ENCODE measurements around the gene BUB1. TPM values are rescaled to one million over a fixed set of nuclear protein-coding genes. Genes with fewer than 3 reads are reported as not detected.

Gene BUB1
- total and polyA plus RNA-seq, 7 experiments from 2014 or later: 1.1 to 73.7 (median 2.5) TPM

DNA sequence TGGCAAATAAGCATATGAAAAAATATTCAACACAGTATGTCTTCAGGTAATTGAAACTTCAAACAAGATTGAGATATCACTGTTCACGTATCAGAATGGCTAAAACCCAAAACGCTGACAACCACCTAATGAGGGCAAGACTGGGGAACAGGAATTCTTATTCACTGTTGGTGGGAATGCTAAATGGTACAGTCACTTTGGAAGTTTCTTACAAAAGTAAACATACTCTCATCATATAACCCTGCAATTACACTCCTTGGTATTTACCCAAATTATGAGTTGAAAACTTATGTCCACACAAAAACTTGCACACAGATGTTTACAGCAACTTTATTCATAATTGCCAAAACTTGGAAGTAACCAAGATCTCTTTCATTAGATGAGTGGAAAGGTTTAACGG, 30.1 kb downstream of the BUB1 start:
- CTCF ChIA-PET: no interaction called here
- Mint-ChIP-seq H3K27me3 (no peaks in the 10 kb centered on the region), H3K27ac (no peak overlapping the region), H3K4me3 (no peak overlapping the region), H3K9me3 (no peaks in the 10 kb centered on the region), H3K4me1 (peaks cover 0 to 7% (median 0%) of the 10 kb centered on the region in 7 donors), H3K36me3 (peaks cover 0 to 38% (median 0%) of the 10 kb centered on the region in 5 donors)
- POLR2A ChIA-PET: no interaction called here
- no peaks in the 10 kb centered on the region for H3K36me3 ChIP-seq (ENCODE audit: control insufficient read depth in 2 of 3, insufficient read depth in 3 of 3, low read length in 3 of 3)
- DNase-seq (no peak), ATAC-seq (no peak)
- no peaks in the 10 kb centered on the region for H3K4me1 ChIP-seq (ENCODE audit: control insufficient read depth in 2 of 2, insufficient read depth in 2 of 2, low read length in 2 of 2)
- no peaks in the 10 kb centered on the region for H3K27me3 ChIP-seq (ENCODE audit: control insufficient read depth in 2 of 2, insufficient read depth in 2 of 2, low read length in 2 of 2)
- H3K9me3 ChIP-seq (ENCODE audit: control insufficient read depth in 2 of 3, low read length in 3 of 3): no peaks in the 10 kb centered on the region
- no peak overlapping the region for H3K27ac ChIP-seq (ENCODE audit: low read depth, low read length)
- no peak overlapping the region for H3K4me3 ChIP-seq (ENCODE audit: low read length)
- intact Hi-C loops (cut with micrococcal nuclease): no loop called here

DNA sequence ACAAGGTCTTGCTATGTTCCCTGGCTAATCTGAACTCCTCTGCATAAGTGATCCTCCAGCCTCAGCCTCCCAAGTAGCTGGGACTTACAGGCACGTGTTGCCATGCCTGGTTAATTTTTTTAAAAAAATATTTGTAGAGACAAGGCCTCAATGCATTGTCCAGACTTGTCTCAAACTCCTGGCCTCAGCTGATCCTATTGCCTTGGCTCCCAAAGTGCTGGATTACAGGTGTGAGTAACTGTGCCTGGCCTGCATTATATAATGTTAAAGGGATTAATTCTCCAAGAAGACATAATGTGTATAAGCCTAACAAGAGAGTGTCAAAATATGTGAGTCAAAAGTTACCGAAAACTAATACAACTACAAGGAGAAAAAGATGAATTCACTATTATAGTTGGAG, 32.2 kb downstream of the BUB1 start:
- Histone ChIP-seq H3K27ac (ENCODE audit: low read depth, low read length) (no peak overlapping the region), H3K36me3 (ENCODE audit: control insufficient read depth in 2 of 3, insufficient read depth in 3 of 3, low read length in 3 of 3) (no peaks in the 10 kb centered on the region), H3K27me3 (ENCODE audit: control insufficient read depth in 2 of 2, insufficient read depth in 2 of 2, low read length in 2 of 2) (no peaks in the 10 kb centered on the region), H3K4me1 (ENCODE audit: control insufficient read depth in 2 of 2, insufficient read depth in 2 of 2, low read length in 2 of 2) (no peaks in the 10 kb centered on the region), H3K4me3 (ENCODE audit: low read length) (no peak overlapping the region), H3K9me3 (ENCODE audit: control insufficient read depth in 2 of 3, low read length in 3 of 3) (no peaks in the 10 kb centered on the region)
- Mint-ChIP-seq H3K36me3 (peaks cover 0 to 47% (median 3%) of the 10 kb centered on the region in 5 donors), H3K27ac (no peak overlapping the region), H3K27me3 (no peaks in the 10 kb centered on the region), H3K9me3 (no peaks in the 10 kb centered on the region), H3K4me1 (peaks cover 0 to 7% (median 0%) of the 10 kb centered on the region in 7 donors), H3K4me3 (no peak overlapping the region)
- ChIA-PET POLR2A (no interaction called here), CTCF (no interaction called here)
- DNase-seq (no peak), ATAC-seq (no peak)
- intact Hi-C loops (cut with micrococcal nuclease): no loop called here

DNA sequence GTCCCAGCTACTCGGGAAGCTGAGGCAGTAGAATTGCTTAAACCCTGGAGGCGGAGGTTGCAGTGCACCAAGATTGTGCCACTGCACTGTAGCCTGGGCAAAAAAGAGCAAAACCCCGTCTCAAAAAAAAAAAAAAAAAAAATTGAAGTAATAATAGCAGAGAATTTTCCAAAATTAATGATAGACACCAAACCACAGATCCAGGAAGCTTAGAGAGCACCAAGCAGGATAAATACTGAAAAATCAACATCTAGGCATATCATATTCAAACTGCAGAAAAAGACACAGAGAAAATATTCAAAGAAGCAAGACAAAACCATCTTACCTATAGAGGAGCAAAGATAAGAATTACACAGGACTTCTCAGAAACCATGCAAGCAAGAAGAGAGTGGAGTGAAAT, 33.5 kb downstream of the BUB1 start:
- no peak for ATAC-seq
- H3K27me3 ChIP-seq (ENCODE audit: control insufficient read depth in 2 of 2, insufficient read depth in 2 of 2, low read length in 2 of 2): no peaks in the 10 kb centered on the region
- H3K4me3 ChIP-seq (ENCODE audit: low read length): no peak overlapping the region
- H3K9me3 ChIP-seq (ENCODE audit: control insufficient read depth in 2 of 3, low read length in 3 of 3): no peaks in the 10 kb centered on the region
- no peak for DNase-seq
- H3K27ac ChIP-seq (ENCODE audit: low read depth, low read length): no peak overlapping the region
- Mint-ChIP-seq H3K27ac (no peak overlapping the region), H3K27me3 (no peaks in the 10 kb centered on the region), H3K4me1 (peaks cover 0 to 8% (median 0%) of the 10 kb centered on the region in 7 donors), H3K36me3 (peaks cover 0 to 49% (median 5%) of the 10 kb centered on the region in 5 donors), H3K4me3 (no peak overlapping the region), H3K9me3 (no peaks in the 10 kb centered on the region)
- POLR2A ChIA-PET: no interaction called here
- intact Hi-C loops (cut with micrococcal nuclease): no loop called here
- H3K4me1 ChIP-seq (ENCODE audit: control insufficient read depth in 2 of 2, insufficient read depth in 2 of 2, low read length in 2 of 2): no peaks in the 10 kb centered on the region
- CTCF ChIA-PET: no interaction called here
- no peaks in the 10 kb centered on the region for H3K36me3 ChIP-seq (ENCODE audit: control insufficient read depth in 2 of 3, insufficient read depth in 3 of 3, low read length in 3 of 3)

DNA sequence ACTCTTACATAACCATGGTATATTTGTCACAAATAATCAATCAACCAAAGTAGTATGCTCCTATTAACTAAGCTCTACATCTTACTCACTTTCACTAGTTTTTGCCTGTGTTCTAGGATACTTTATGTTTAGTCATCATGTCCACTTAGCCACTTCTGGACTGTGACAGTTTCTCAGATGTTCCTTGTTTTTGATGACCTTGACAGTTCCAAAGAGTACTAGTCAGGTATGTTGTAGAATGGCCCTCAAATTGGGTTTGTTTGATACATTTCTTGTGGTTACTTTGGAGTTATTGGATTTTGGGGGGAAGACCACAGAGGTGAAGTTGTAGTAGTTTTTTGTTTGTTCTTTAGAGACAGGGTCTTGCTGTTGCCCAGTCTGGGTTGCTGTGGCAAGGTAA, 35.5 kb downstream of the BUB1 start:
- H3K36me3 Mint-ChIP-seq: peaks cover 0 to 43% (median 5%) of the 10 kb centered on the region in 5 donors
- no peak overlapping the region for H3K27ac ChIP-seq (ENCODE audit: low read depth, low read length)
- H3K4me1 ChIP-seq (ENCODE audit: control insufficient read depth in 2 of 2, insufficient read depth in 2 of 2, low read length in 2 of 2): no peaks in the 10 kb centered on the region
- no peaks in the 10 kb centered on the region for H3K36me3 ChIP-seq (ENCODE audit: control insufficient read depth in 2 of 3, insufficient read depth in 3 of 3, low read length in 3 of 3)
- DNase-seq: no peak
- peaks cover 0 to 9% (median 0%) of the 10 kb centered on the region in 7 donors for H3K4me1 Mint-ChIP-seq
- no peaks in the 10 kb centered on the region for H3K9me3 ChIP-seq (ENCODE audit: control insufficient read depth in 2 of 3, low read length in 3 of 3)
- no peaks in the 10 kb centered on the region for H3K27me3 Mint-ChIP-seq
- no peak overlapping the region for H3K4me3 Mint-ChIP-seq
- ChIA-PET CTCF (interaction anchor here (0.6 kb wide), 1 partner anchor 19 kb away, joined by 3 read pairs; no protein-coding TSS in a partner anchor), POLR2A (no interaction called here)
- no peak for ATAC-seq
- H3K9me3 Mint-ChIP-seq: no peaks in the 10 kb centered on the region
- intact Hi-C loops (cut with micrococcal nuclease): no loop called here
- no peaks in the 10 kb centered on the region for H3K27me3 ChIP-seq (ENCODE audit: control insufficient read depth in 2 of 2, insufficient read depth in 2 of 2, low read length in 2 of 2)
- H3K27ac Mint-ChIP-seq: no peak overlapping the region
- H3K4me3 ChIP-seq (ENCODE audit: low read length): no peak overlapping the region

DNA sequence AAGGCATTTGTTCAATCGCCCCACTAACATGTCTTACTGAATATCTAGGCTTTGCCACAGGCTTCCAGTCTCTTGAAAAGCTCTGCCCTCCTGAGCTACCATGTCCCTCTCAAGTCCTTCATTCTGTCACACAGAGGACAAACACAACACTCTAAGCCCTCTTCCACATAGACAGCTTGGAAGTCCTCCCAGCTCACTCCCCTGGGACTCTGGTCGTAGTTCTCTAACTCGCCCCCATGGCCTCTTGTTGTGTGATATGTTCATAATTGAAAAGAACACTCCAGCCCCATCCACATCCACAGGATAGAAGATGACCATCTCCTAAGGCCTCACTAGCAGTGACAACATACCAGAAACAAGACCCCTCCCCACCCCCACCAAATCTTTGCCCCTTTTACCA, 37.9 kb downstream of the BUB1 start:
- H3K27me3 ChIP-seq (ENCODE audit: control insufficient read depth in 2 of 2, insufficient read depth in 2 of 2, low read length in 2 of 2): no peaks in the 10 kb centered on the region
- ChIA-PET POLR2A (no interaction called here), CTCF (no interaction called here)
- DNase-seq (no peak), ATAC-seq (no peak)
- H3K9me3 ChIP-seq (ENCODE audit: control insufficient read depth in 2 of 3, low read length in 3 of 3): no peaks in the 10 kb centered on the region
- H3K27ac ChIP-seq (ENCODE audit: low read depth, low read length): no peak overlapping the region
- H3K4me1 ChIP-seq (ENCODE audit: control insufficient read depth in 2 of 2, insufficient read depth in 2 of 2, low read length in 2 of 2): no peaks in the 10 kb centered on the region
- H3K4me3 ChIP-seq (ENCODE audit: low read length): no peak overlapping the region
- Mint-ChIP-seq H3K4me1 (peaks cover 0 to 5% (median 0%) of the 10 kb centered on the region in 7 donors), H3K36me3 (peaks cover 0 to 50% (median 9%) of the 10 kb centered on the region in 5 donors), H3K4me3 (no peak overlapping the region), H3K9me3 (no peaks in the 10 kb centered on the region), H3K27me3 (no peaks in the 10 kb centered on the region), H3K27ac (no peak overlapping the region)
- H3K36me3 ChIP-seq (ENCODE audit: control insufficient read depth in 2 of 3, insufficient read depth in 3 of 3, low read length in 3 of 3): no peaks in the 10 kb centered on the region
- intact Hi-C loops (cut with micrococcal nuclease): no loop called here

DNA sequence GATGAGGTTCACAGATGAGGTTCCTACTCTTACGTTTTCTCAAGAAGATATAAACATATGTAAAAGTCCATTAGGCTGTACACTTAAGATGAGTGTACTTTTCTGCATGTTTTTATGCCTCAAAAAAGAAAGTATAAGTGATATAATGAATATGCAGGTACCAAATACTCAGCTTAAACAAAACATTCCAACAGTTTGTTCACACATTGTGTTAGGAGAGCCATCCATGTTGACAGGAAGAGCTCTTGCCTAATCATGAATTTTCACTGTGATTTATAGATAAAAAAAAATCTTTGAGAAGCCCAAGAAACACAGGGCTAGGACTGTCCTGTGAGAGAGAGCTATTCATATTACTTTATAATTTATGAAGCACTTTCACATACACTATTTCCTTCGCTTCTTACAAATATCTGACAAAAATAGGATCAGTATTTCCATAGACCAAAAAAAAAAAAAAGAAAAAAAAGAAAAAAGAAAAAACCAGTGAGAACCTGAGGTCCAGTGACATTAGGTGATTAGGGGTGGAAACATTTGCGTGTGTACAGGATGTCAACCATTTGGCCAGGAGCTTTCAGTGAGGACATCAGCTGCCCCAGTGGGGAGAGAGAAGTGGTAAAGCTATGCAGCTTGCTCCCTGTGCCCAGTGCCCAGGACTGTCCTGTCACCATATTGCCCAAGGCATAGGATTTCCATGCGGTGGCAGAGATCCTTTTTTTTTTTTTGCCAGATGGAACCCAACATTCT, 38.7 kb downstream of the BUB1 start:
- no peaks in the 10 kb centered on the region for H3K4me1 ChIP-seq (ENCODE audit: control insufficient read depth in 2 of 2, insufficient read depth in 2 of 2, low read length in 2 of 2)
- Mint-ChIP-seq H3K4me3 (no peak overlapping the region), H3K4me1 (peaks cover 0 to 5% (median 0%) of the 10 kb centered on the region in 7 donors), H3K27ac (no peak overlapping the region), H3K27me3 (no peaks in the 10 kb centered on the region), H3K9me3 (no peaks in the 10 kb centered on the region), H3K36me3 (peaks cover 0 to 50% (median 9%) of the 10 kb centered on the region in 5 donors)
- H3K36me3 ChIP-seq (ENCODE audit: control insufficient read depth in 2 of 3, insufficient read depth in 3 of 3, low read length in 3 of 3): no peaks in the 10 kb centered on the region
- no peaks in the 10 kb centered on the region for H3K27me3 ChIP-seq (ENCODE audit: control insufficient read depth in 2 of 2, insufficient read depth in 2 of 2, low read length in 2 of 2)
- no peak for DNase-seq
- CTCF ChIA-PET: no interaction called here
- intact Hi-C loops (cut with micrococcal nuclease): no loop called here
- ATAC-seq: no peak
- POLR2A ChIA-PET: no interaction called here
- H3K9me3 ChIP-seq (ENCODE audit: control insufficient read depth in 2 of 3, low read length in 3 of 3): no peaks in the 10 kb centered on the region
- no peak overlapping the region for H3K27ac ChIP-seq (ENCODE audit: low read depth, low read length)
- no peak overlapping the region for H3K4me3 ChIP-seq (ENCODE audit: low read length)

DNA sequence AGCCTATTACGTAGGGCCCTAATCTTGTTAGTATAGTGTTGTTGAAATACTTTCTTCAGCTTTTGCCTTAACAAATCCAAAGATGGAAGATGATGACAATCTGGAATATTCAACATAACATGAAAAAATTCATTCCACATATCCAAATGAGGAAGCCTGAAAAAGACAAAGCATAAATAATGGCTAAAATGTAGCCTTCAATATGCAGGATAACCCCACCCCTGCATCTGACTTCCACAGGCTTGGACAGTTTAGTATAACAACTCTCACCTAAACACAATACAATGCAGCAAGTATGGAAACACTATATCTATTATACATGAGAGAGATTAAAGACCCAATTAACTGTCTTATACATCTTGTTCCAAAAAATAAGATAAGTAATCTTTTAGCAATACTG, 39.9 kb downstream of the BUB1 start:
- no peak for DNase-seq
- no peak for ATAC-seq
- Mint-ChIP-seq H3K9me3 (no peaks in the 10 kb centered on the region), H3K4me1 (peaks cover 0 to 2% (median 0%) of the 10 kb centered on the region in 7 donors), H3K27ac (no peak overlapping the region), H3K4me3 (no peak overlapping the region), H3K36me3 (peaks cover 0 to 56% (median 12%) of the 10 kb centered on the region in 5 donors), H3K27me3 (no peaks in the 10 kb centered on the region)
- Histone ChIP-seq H3K4me3 (ENCODE audit: low read length) (no peak overlapping the region), H3K9me3 (ENCODE audit: control insufficient read depth in 2 of 3, low read length in 3 of 3) (no peaks in the 10 kb centered on the region), H3K36me3 (ENCODE audit: control insufficient read depth in 2 of 3, insufficient read depth in 3 of 3, low read length in 3 of 3) (no peaks in the 10 kb centered on the region), H3K27me3 (ENCODE audit: control insufficient read depth in 2 of 2, insufficient read depth in 2 of 2, low read length in 2 of 2) (no peaks in the 10 kb centered on the region), H3K27ac (ENCODE audit: low read depth, low read length) (no peak overlapping the region), H3K4me1 (ENCODE audit: control insufficient read depth in 2 of 2, insufficient read depth in 2 of 2, low read length in 2 of 2) (no peaks in the 10 kb centered on the region)
- POLR2A ChIA-PET: no interaction called here
- intact Hi-C loops (cut with micrococcal nuclease): no loop called here
- CTCF ChIA-PET: no interaction called here
